NK-92 (cell line): ENCODE measurements around the gene SDK2.

ENCODE experiments used
- DNase-seq: peaks from one replicate; lab custom pipeline; 2025; ENCODE audit not compliant: unreplicated experiment; lab: John Stamatoyannopoulos, UW

Gene SDK2

GRCh38 chr17:73559532-73559931, 84.7 kb downstream of the SDK2 start:
- DNase-seq: no peak

- no peak for DNase-seq
These were observed 88.9 kb downstream of the SDK2 start for GRCh38 chr17:73555199-73555960.

- DNase-seq: no peak
These were observed 89.7 kb downstream of the SDK2 start for GRCh38 chr17:73554498-73554897.

- DNase-seq: no peak
These were observed 90.9 kb downstream of the SDK2 start for GRCh38 chr17:73553311-73553710.

- no peak for DNase-seq
These were observed 91.8 kb downstream of the SDK2 start for GRCh38 chr17:73552300-73553048.

- DNase-seq: no peak
These were observed 92.5 kb downstream of the SDK2 start for GRCh38 chr17:73551759-73552158.

GRCh38 chr17:73551144-73551543, 93.1 kb downstream of the SDK2 start:
- no peak for DNase-seq

- DNase-seq: no peak
These were observed 93.7 kb downstream of the SDK2 start for GRCh38 chr17:73550556-73550955.

GRCh38 chr17:73549841-73550430, 94.3 kb downstream of the SDK2 start:
- DNase-seq: no peak

GRCh38 chr17:73548620-73549311, 95.5 kb downstream of the SDK2 start:
- no peak for DNase-seq

- no peak for DNase-seq
These were observed 96.5 kb downstream of the SDK2 start for GRCh38 chr17:73547790-73548189.

GRCh38 chr17:73546770-73547536, 97.3 kb downstream of the SDK2 start:
- no peak for DNase-seq

- no peak for DNase-seq
These were observed 98.1 kb downstream of the SDK2 start for GRCh38 chr17:73546114-73546513.

- DNase-seq: no peak
These were observed 98.9 kb downstream of the SDK2 start for GRCh38 chr17:73545109-73546032.

GRCh38 chr17:73544333-73544732, 99.9 kb downstream of the SDK2 start:
- DNase-seq: no peak

GRCh38 chr17:73542323-73542722, 101.9 kb downstream of the SDK2 start:
- no peak for DNase-seq

- no peak for DNase-seq
These were observed 102.7 kb downstream of the SDK2 start for GRCh38 chr17:73541561-73541981.

GRCh38 chr17:73541111-73541510, 103.1 kb downstream of the SDK2 start:
- DNase-seq: no peak

- no peak for DNase-seq
These were observed 105.1 kb downstream of the SDK2 start for GRCh38 chr17:73539166-73539565.

GRCh38 chr17:73538445-73538844, 105.8 kb downstream of the SDK2 start:
- no peak for DNase-seq
